H1 (cell line): Measurements from ENCODE around the gene CAPZB. TPM values are rescaled to one million over a fixed set of nuclear protein-coding genes. Genes with fewer than 3 reads are reported as not detected.

Experiments
- PHF8 ChIP-seq: fragments of 200-600 bp; sonication (generic); conservative IDR thresholded peaks from 2 replicates; pipeline ENCODE4 v1.7.1; 2012; ENCODE audit warnings: low read depth, mild to moderate bottlenecking, inconsistent platforms, low read length, moderate library complexity
- polyA plus RNA-seq, 7 experiments: library from polyadenylated mRNA; depleted of rRNA in 3 of 7; stranded (reverse) in 5 of 7; unstranded in 2 of 7; fragments of >200 nt in 5 of 7; fragments of 200-250 nt in 2 of 7; gene quantifications; 1 replicate in 5 of 7; 2 replicates in 1 of 7; 4 replicates in 1 of 7; pipeline versions ENCODE4 v1.2.1 to v1.2.3, GENCODE V29; 2011 to 2013; ENCODE audit warnings: missing spikeins in 2 of 7, mixed read lengths in 2 of 7
- total RNA-seq: library from RNA; stranded (reverse); fragmentation: NEBNext Ultra II Directional; extraction: Animal tissue kit (Norgen Biotek cat#: 25700); gene quantifications from 2 replicates; pipeline ENCODE4 v1.2.1, GENCODE V29; 2021

Gene CAPZB
- total and polyA plus RNA-seq, 2 of the 8 experiments (the other 6 are each of a cell fraction or from before 2014, with no cell fraction given), result 162 to 371 TPM

- TF ChIP-seq PHF8, result no peak
Observed at GRCh38 chr1:19407494-19408096, 77.7 kb downstream of the CAPZB start (continued).
